Measurements from ENCODE around the gene ANXA2. TPM values are rescaled to one million over a fixed set of nuclear protein-coding genes. Genes with fewer than 3 reads are reported as not detected.

The ANXA2 gene
- total RNA-seq, 4 donors from 2014 or later: 907 to 1,545 (median 1,123) TPM

DNA sequence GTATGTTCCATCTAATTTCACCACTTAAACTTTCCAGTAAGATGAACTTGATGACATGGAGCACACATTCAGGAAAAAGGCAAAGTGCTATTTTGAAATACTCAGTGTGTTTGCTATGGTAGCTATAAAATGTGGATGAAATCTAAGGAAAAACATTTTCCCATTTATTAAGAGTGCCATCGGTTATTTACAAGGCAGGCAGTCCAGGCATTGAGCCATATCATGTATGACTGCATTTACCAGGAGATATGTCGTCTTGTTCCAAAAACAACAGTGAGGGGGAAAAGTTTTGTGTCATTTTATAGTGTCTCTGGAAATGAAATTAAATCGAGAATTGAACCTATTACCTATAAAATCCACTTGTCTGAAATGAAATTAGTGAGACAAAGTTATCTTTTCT is 13.7 kb downstream of the ANXA2 start:
- ATAC-seq (ENCODE audit: low FRiP score): no peak
- TF ChIP-seq, protein P1, sequence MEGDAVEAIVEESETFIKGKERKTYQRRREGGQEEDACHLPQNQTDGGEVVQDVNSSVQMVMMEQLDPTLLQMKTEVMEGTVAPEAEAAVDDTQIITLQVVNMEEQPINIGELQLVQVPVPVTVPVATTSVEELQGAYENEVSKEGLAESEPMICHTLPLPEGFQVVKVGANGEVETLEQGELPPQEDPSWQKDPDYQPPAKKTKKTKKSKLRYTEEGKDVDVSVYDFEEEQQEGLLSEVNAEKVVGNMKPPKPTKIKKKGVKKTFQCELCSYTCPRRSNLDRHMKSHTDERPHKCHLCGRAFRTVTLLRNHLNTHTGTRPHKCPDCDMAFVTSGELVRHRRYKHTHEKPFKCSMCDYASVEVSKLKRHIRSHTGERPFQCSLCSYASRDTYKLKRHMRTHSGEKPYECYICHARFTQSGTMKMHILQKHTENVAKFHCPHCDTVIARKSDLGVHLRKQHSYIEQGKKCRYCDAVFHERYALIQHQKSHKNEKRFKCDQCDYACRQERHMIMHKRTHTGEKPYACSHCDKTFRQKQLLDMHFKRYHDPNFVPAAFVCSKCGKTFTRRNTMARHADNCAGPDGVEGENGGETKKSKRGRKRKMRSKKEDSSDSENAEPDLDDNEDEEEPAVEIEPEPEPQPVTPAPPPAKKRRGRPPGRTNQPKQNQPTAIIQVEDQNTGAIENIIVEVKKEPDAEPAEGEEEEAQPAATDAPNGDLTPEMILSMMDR (IDR thresholded peaks at IDR 0.05): no peak
- no peak for DNase-seq (ENCODE audit: low spot score)

DNA sequence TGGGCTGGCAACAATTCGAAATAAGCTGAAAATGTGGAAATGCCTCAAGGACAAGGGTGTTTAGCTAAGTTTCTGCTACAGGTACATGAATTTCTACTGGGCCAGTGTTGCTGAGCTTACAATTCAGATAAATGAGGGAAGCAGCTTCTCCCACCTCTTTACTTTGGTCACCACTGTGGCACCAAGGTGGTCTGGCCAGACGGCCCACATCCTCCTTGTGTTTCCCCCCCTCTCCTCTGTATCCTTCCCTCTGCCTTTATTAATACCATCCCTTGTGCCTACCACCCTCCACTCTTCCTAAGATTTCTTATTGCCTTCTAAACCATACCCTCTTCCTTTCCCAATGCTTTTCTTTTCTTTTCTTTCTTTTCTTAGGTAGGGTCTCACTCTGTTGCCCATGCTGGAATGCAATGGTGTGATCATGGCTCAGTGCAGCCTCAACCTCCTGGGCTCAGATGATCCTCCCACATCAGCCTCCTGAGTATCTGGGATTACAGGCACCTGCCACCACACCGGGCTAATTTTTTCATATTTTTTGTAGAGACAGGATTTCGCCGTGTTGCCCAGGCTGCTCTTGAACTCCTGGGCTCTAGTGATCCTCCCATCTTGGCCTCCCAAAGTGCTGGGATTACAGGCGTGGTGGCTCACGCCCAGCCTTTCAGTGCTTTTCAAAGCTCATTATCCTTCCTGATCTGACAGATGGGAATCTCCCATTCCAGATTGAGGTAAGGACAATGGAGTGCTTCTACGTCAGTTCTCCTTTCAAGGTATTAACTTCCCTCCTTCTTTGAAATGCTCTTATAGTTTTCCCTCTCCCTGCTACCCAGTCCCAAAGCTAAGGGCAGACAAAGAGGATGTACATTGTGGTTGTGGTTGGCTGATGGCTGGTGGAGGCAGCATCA is 14.8 kb downstream of the ANXA2 start:
- no peak for ATAC-seq (ENCODE audit: low FRiP score)
- no peak for DNase-seq (ENCODE audit: low spot score)
- TF ChIP-seq, protein P1 (IDR thresholded peaks at IDR 0.05): no peak

DNA sequence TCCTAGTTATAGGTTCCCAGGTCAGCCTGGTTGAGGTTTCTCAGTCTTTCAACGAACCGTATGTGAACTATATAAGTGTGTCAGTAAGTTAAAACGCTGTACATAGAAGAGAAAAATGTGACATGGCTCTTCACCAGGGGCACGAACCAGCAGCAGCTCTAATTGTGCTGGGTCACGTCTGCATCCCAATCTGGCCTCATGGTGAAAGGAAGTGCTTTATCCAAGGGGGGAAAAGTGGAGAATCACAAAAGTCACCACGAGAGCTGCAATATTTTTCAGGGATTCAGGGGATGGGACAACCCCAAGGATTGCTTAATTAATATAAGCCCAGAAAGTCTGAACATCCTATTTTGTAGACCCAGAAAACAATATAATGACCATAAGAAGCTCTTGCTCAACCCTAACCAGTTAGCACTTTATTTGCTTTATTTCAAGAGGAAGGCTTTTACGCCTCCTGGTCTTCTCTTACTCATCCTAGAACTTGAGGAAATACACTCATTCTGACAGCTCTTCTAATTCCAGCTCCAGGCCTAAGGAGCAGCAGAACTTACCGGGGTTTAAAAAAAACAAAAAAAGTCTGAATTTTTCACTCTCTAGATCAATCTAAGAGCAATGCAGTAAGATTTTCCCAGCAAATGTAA is 16.5 kb downstream of the ANXA2 start:
- ATAC-seq (ENCODE audit: low FRiP score) (no peak), DNase-seq (ENCODE audit: low spot score) (no peak)
- TF ChIP-seq, protein P1 (IDR thresholded peaks at IDR 0.05): no peak

GRCh38 chr15:60379525-60380274 is 18.1 kb downstream of the ANXA2 start:
- TF ChIP-seq, protein P1 (IDR thresholded peaks at IDR 0.05): no peak
- DNase-seq (ENCODE audit: low spot score): no peak
- no peak for ATAC-seq (ENCODE audit: low FRiP score)

DNA sequence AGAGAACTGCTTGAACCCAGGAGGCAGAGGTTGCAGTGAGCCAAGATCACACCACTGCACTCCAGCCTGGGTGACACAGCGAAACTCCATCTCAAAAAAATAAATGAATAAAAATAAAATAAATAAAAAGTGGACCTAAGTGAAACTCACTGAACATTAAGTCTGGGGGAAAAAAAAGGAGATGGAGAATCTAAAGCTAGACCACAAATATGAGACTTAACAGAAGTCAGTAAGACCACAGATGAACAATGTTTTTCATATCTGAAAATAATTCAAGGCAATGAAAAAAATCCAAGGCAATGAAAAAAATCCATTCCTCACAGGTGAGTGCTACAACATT is 18.6 kb downstream of the ANXA2 start:
- TF ChIP-seq, protein P1 (IDR thresholded peaks at IDR 0.05): no peak
- DNase-seq (ENCODE audit: low spot score) (no peak), ATAC-seq (ENCODE audit: low FRiP score) (no peak)

GRCh38 chr15:60376677-60377095 is 21.1 kb downstream of the ANXA2 start:
- DNase-seq (ENCODE audit: low spot score) (no peak), ATAC-seq (ENCODE audit: low FRiP score) (no peak)
- TF ChIP-seq, protein P1 (IDR thresholded peaks at IDR 0.05): no peak

Data from omental fat pad (tissue), 4 donors.